ACHN (cell line): ENCODE results near the gene ANKS1A.

Source experiments
- DNase-seq: peaks from one replicate; pipeline ENCODE4 v3.0.0-alpha.2; 2015
- in situ Hi-C: cut with HindIII; loops from 2 replicates; pipeline ENCODE4 v1.10.0; 2017; ENCODE audit warnings: low sequenced_read_pairs, low pct_ligation_motif_present, low pct_unique_long_range_greater_than_20kb

The ANKS1A gene

DNA sequence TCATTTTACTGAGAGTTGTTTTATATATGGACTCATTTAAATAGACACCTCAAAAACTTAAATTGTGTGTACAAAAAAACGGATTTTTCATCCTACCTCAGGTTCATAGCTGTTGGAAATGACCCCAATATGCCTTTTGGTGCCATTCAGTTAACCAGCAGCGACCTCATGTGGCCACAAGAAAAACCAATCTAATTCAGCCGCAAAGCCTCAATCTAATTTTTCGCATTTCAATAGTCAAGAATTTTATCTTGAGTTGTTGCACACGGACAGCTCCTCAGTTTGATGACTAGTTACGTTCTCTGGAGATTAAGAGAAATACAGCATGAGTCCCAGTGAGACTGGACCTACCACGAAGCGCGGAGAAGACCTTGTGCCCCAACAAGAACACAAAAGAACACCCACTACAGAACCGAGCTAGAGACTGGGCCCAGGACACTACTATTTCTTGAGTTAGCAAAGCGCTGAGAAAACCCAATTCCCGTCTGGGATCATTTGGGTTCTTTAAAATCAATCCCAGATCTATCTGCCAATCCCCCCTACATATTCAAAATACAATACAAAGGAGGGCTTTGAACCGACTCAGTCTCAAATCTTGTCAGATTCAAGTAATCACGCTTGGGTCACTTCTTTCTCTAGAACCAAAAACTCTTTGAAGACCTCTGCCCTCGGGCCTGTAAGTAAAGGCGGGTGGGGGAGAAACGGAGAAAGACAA lies 251.0 kb downstream of the ANKS1A start:
- in situ Hi-C loops: no loop called here
- DNase-seq: peak; percentile 46

DNA sequence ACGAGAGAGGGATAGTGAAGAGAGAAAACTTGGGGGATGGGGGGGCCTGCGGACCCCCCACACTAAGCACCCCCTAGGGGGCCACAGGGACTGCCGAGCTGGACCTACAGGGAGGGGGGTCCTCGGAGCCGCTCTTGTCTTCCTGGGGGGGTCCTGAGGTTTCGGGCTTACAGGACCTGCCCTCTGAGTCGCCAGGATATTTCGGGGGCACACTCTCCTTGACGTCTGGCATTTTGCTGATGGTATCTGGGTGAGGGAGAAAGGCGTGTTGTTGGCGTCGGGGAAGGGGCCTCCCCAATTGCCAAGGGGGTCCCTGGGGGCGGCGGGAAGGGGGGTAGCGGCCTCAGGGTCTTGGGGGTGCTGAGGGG lies 251.6 kb downstream of the ANKS1A start:
- in situ Hi-C loops: no loop called here
- no peak for DNase-seq
